ENCODE results near the gene ENTPD2. TPM values are rescaled to one million over a fixed set of nuclear protein-coding genes. Genes with fewer than 3 reads are reported as not detected.

Gene ENTPD2
- total and polyA plus RNA-seq, 11 donors = 0.50 to 2.9 (median 1.2) TPM

- no peak for TF ChIP-seq POLR2A (IDR thresholded peaks at IDR 0.05)
- TF ChIP-seq, protein P1, sequence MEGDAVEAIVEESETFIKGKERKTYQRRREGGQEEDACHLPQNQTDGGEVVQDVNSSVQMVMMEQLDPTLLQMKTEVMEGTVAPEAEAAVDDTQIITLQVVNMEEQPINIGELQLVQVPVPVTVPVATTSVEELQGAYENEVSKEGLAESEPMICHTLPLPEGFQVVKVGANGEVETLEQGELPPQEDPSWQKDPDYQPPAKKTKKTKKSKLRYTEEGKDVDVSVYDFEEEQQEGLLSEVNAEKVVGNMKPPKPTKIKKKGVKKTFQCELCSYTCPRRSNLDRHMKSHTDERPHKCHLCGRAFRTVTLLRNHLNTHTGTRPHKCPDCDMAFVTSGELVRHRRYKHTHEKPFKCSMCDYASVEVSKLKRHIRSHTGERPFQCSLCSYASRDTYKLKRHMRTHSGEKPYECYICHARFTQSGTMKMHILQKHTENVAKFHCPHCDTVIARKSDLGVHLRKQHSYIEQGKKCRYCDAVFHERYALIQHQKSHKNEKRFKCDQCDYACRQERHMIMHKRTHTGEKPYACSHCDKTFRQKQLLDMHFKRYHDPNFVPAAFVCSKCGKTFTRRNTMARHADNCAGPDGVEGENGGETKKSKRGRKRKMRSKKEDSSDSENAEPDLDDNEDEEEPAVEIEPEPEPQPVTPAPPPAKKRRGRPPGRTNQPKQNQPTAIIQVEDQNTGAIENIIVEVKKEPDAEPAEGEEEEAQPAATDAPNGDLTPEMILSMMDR (IDR thresholded peaks at IDR 0.05) = no peak
- no peak for ATAC-seq
- intact Hi-C loops (cut with DNase I) = loop anchor here in 1 of 10 donors (5.0 kb wide), 1 partner anchor 188 kb away; no protein-coding TSS in a partner anchor
- Histone ChIP-seq H3K4me3 (no peak overlapping the region), H3K27me3 (no peaks in the 10 kb centered on the region), H3K27ac (no peak overlapping the region), H3K36me3 (peaks cover 0 to 79% (median 52%) of the 10 kb centered on the region in 9 donors), H3K4me1 (no peaks in the 10 kb centered on the region), H3K9me3 (no peaks in the 10 kb centered on the region)
- DNase-seq = no peak
- WGBS, 4 donors = 94 to 98% (median 97%) methylated on average over 21 to 36 of the region's 36 CpGs
Observed at GRCh38 chr9:137014776-137015539, 38.9 kb downstream of the ENTPD2 start.

GRCh38 chr9:137014166-137014565, 39.7 kb downstream of the ENTPD2 start:
- ATAC-seq (no peak), DNase-seq (no peak)
- intact Hi-C loops (cut with DNase I) = no loop called here
- H3K4me1 ChIP-seq = no peaks in the 10 kb centered on the region
- H3K27ac ChIP-seq = no peak overlapping the region
- no peaks in the 10 kb centered on the region for H3K9me3 ChIP-seq
- H3K36me3 ChIP-seq = peaks cover 0 to 87% (median 59%) of the 10 kb centered on the region in 9 donors
- H3K27me3 ChIP-seq = no peaks in the 10 kb centered on the region
- TF ChIP-seq, protein P1 (IDR thresholded peaks at IDR 0.05) = no peak
- no peak for TF ChIP-seq POLR2A (IDR thresholded peaks at IDR 0.05)
- 89 to 95% (median 92%) methylated on average over 19 to 23 of the region's 23 CpGs for WGBS, 4 donors
- no peak overlapping the region for H3K4me3 ChIP-seq

GRCh38 chr9:137013571-137013940, 40.3 kb downstream of the ENTPD2 start:
- no peak overlapping the region for H3K27ac ChIP-seq
- H3K4me1 ChIP-seq = no peaks in the 10 kb centered on the region
- TF ChIP-seq POLR2A (IDR thresholded peaks at IDR 0.05) = no peak
- TF ChIP-seq, protein P1 (IDR thresholded peaks at IDR 0.05) = no peak
- intact Hi-C loops (cut with DNase I) = no loop called here
- H3K4me3 ChIP-seq = no peak overlapping the region
- 94 to 97% (median 96%) methylated on average over 18 to 20 of the region's 20 CpGs for WGBS, 4 donors
- ATAC-seq = no peak
- no peaks in the 10 kb centered on the region for H3K9me3 ChIP-seq
- H3K36me3 ChIP-seq = peaks cover 0 to 83% (median 55%) of the 10 kb centered on the region in 9 donors
- H3K27me3 ChIP-seq = no peaks in the 10 kb centered on the region
- DNase-seq = no peak

DNA sequence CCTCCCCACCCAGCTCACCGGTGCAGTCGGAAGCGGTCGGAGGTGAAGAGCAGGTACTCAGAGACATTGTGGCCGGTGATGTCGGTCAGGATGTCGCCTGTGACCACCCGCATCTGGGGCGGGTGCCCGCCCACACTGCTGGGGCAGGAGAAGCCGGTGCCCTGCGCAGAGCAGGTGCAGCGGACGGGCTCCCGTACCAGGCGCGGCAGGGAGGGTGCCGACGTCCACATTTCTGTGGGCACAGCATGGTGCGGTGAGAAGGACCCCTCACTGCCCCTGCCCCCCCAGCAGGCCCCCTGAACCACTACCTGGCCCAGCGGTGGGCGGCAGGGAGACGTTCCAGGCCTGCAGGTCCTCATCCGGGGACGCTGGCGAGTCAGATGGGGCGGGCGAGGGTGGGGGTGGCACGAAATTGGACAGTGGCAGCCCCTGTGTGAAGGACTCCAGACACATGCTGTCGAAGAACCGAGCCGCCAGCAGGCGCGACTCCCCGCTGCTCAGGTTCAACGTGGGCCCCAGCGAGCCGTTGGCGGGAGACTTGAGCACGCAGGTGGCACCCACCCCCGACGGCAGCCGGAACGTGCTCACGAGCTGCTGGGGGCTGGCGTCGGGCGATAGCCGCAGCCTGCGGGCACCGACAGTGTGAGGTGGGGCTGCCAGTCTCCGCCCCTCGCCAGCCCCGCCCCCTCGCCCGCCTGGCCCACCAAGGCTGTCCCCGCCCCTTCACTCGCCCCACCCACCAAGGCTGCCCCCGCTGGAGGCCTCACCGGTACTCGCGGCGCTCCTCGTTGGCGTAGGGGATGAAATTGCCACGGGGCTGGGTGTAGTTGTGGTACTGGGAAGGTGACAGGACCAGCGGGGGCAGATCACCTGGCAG, 40.9 kb downstream of the ENTPD2 start:
- 86 to 96% (median 89%) methylated on average over 16 to 67 of the region's 67 CpGs for WGBS, 4 donors

More for the DNA sequence above, 40.9 kb downstream of the ENTPD2 start:
- Histone ChIP-seq H3K4me3 (no peak overlapping the region), H3K36me3 (peaks cover 0 to 86% (median 53%) of the 10 kb centered on the region in 9 donors), H3K9me3 (no peaks in the 10 kb centered on the region), H3K27me3 (no peaks in the 10 kb centered on the region), H3K27ac (no peak overlapping the region), H3K4me1 (no peaks in the 10 kb centered on the region)
- no peak for ATAC-seq
- TF ChIP-seq POLR2A (IDR thresholded peaks at IDR 0.05) = no peak
- TF ChIP-seq, protein P1 (IDR thresholded peaks at IDR 0.05) = no peak
- DNase-seq = no peak
- intact Hi-C loops (cut with DNase I) = no loop called here
